ENCODE results near the gene PACSIN2.

Gene PACSIN2

GRCh38 chr22:42985531-42985905 lies 29.4 kb downstream of the PACSIN2 start:
- ChIA-PET CTCF (interaction anchor here (2.3 kb wide), 1 partner anchor 49 kb away, joined by 7 read pairs; no protein-coding TSS in a partner anchor), POLR2A (no interaction called here)
- no peak for DNase-seq (ENCODE audit: low read depth, low spot score)
- no peak overlapping the region for H3K4me3 ChIP-seq (ENCODE audit: low read depth, low read length)
- TF ChIP-seq CTCF (IDR thresholded peaks at IDR 0.05; ENCODE audit: insufficient read depth, low read length, missing control alignments), result no peak

GRCh38 chr22:42984814-42985530 lies 30.0 kb downstream of the PACSIN2 start:
- DNase-seq (ENCODE audit: low read depth, low spot score), result no peak
- H3K4me3 ChIP-seq (ENCODE audit: low read depth, low read length), result no peak overlapping the region
- ChIA-PET POLR2A (no interaction called here), CTCF (interaction anchor here (0.7 to 2.3 kb wide), 4 partner anchors 9 to 105 kb away, joined by 3 to 7 read pairs (median 4); no protein-coding TSS in a partner anchor)
- TF ChIP-seq CTCF (IDR thresholded peaks at IDR 0.05; ENCODE audit: insufficient read depth, low read length, missing control alignments), result no peak

- POLR2A ChIA-PET, result no interaction called here
Observed at GRCh38 chr22:42984397-42984796, 30.6 kb downstream of the PACSIN2 start.

GRCh38 chr22:42983470-42983869 lies 31.5 kb downstream of the PACSIN2 start:
- ChIA-PET POLR2A (no interaction called here), CTCF (interaction anchor here (1.0 to 2.3 kb wide), 3 partner anchors 20 to 107 kb away, joined by 4 to 7 read pairs (median 4); no protein-coding TSS in a partner anchor)
- no peak for TF ChIP-seq CTCF (IDR thresholded peaks at IDR 0.05; ENCODE audit: insufficient read depth, low read length, missing control alignments)
- no peak overlapping the region for H3K4me3 ChIP-seq (ENCODE audit: low read depth, low read length)
- DNase-seq (ENCODE audit: low read depth, low spot score), result no peak

More at GRCh38 chr22:42984397-42984796, 30.6 kb downstream of the PACSIN2 start:
- CTCF ChIA-PET, result interaction anchor here (0.7 to 2.3 kb wide), 5 partner anchors 8 to 106 kb away, joined by 3 to 7 read pairs (median 4); no protein-coding TSS in a partner anchor
- DNase-seq (ENCODE audit: low read depth, low spot score), result no peak
- TF ChIP-seq CTCF (IDR thresholded peaks at IDR 0.05; ENCODE audit: insufficient read depth, low read length, missing control alignments), result no peak
- no peak overlapping the region for H3K4me3 ChIP-seq (ENCODE audit: low read depth, low read length)

- DNase-seq (ENCODE audit: low read depth, low spot score), result no peak
- no peak for TF ChIP-seq CTCF (IDR thresholded peaks at IDR 0.05; ENCODE audit: insufficient read depth, low read length, missing control alignments)
- H3K4me3 ChIP-seq (ENCODE audit: low read depth, low read length), result no peak overlapping the region
- POLR2A ChIA-PET, result no interaction called here
- CTCF ChIA-PET, result interaction anchor here (1.0 kb wide), 1 partner anchor 11 kb away, joined by 3 read pairs; no protein-coding TSS in a partner anchor
Observed at GRCh38 chr22:42979606-42980005, 35.3 kb downstream of the PACSIN2 start.

GRCh38 chr22:42978453-42979103 lies 36.4 kb downstream of the PACSIN2 start:
- CTCF ChIA-PET, result interaction anchor here (1.6 kb wide), 1 partner anchor 11 kb away, joined by 6 read pairs; no protein-coding TSS in a partner anchor
- no peak for TF ChIP-seq CTCF (IDR thresholded peaks at IDR 0.05; ENCODE audit: insufficient read depth, low read length, missing control alignments)
- H3K4me3 ChIP-seq (ENCODE audit: low read depth, low read length), result no peak overlapping the region
- DNase-seq (ENCODE audit: low read depth, low spot score), result no peak
- POLR2A ChIA-PET, result no interaction called here
